Prostate gland (tissue), 2 donors: ENCODE measurements around the gene ANKS1B.

Experiments
- POLR2A ChIP-seq: fragments of 450-650 bp; IDR thresholded peaks from one replicate; pipeline ENCODE4 v1.6.1; 2016; ENCODE audit warnings: antibody characterized with exemption, mild to moderate bottlenecking
- POLR2AphosphoS5 ChIP-seq: sonication (generic); formaldehyde crosslinking; IDR thresholded peaks from one replicate; pipeline ENCODE4 v1.6.1; 2017; ENCODE audit warnings: antibody characterized with exemption
- TF ChIP-seq, protein P1 (sequence below), 4 experiments: fragments of 200-600 bp in 2 of 4; fragments of 450-650 bp in 2 of 4; sonication (generic) in 2 of 4; IDR thresholded peaks; 1 replicate in 3 of 4; 2 replicates in 1 of 4; pipeline ENCODE4 v1.5.1; 2016 to 2019; ENCODE audit warnings: antibody characterized with exemption in 4 of 4, mild to moderate bottlenecking in 2 of 4, moderate library complexity in 2 of 4

DNA sequence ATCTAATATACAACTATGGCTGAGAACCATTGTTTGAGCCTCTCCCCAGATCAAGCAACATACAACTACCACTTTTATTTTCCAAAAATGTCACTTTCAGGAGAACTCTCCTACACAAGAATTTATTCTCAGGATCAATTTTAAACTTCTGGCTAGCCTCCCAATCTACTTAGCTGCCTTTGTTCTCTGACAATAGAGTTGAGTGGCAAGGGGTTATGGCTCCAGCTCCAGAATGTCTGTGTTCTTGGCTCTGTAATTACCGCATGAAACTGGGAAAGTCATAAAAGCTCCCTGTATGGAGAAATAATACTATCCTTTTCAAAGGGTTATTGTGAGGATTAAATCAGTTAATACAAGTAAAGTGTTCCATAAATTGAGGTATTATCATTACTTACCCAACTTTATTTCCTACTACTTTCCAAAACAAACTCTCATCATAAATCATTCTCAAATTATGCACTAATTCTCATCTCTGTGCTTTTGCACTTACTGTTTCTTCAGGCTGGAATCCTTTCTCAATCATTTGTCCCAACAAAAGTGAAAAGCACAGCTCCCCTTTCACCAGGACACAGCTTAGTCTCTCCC, 215.2 kb downstream of the ANKS1B start:
- TF ChIP-seq, protein P1, sequence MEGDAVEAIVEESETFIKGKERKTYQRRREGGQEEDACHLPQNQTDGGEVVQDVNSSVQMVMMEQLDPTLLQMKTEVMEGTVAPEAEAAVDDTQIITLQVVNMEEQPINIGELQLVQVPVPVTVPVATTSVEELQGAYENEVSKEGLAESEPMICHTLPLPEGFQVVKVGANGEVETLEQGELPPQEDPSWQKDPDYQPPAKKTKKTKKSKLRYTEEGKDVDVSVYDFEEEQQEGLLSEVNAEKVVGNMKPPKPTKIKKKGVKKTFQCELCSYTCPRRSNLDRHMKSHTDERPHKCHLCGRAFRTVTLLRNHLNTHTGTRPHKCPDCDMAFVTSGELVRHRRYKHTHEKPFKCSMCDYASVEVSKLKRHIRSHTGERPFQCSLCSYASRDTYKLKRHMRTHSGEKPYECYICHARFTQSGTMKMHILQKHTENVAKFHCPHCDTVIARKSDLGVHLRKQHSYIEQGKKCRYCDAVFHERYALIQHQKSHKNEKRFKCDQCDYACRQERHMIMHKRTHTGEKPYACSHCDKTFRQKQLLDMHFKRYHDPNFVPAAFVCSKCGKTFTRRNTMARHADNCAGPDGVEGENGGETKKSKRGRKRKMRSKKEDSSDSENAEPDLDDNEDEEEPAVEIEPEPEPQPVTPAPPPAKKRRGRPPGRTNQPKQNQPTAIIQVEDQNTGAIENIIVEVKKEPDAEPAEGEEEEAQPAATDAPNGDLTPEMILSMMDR (IDR thresholded peaks at IDR 0.05): no peak
- TF ChIP-seq POLR2A (no peak), POLR2AphosphoS5 (no peak)
